GM18909 (cell line): ENCODE data around the gene TBC1D5.
A peak's percentile ranks its signal among the peaks of the same experiment; 100 is the strongest.
"Not testable (repeated sequence)": the region's sequence is repeated elsewhere in the genome, so short reads cannot be mapped to it uniquely, and the experiment has no call there.

Experiments used
- ATAC-seq: cut with Tn5 transposase; IDR thresholded peaks from one replicate; pipeline ENCODE4 v1.9.1; 2021; ENCODE audit warnings: mild to moderate bottlenecking; ENCODE audit not compliant: unreplicated experiment, poor library complexity

Gene TBC1D5

GRCh38 chr3:17431004-17431403 is 311.4 kb downstream of the TBC1D5 start:
- peak; percentile 56 for ATAC-seq

- ATAC-seq, result no peak
These were observed 311.8 kb downstream of the TBC1D5 start for GRCh38 chr3:17430582-17430981.

- no peak for ATAC-seq
These were observed 318.5 kb downstream of the TBC1D5 start for GRCh38 chr3:17423786-17424536.

GRCh38 chr3:17422636-17423035 is 319.8 kb downstream of the TBC1D5 start:
- ATAC-seq, result no peak

GRCh38 chr3:17420668-17421067 is 321.8 kb downstream of the TBC1D5 start:
- no peak for ATAC-seq

GRCh38 chr3:17412950-17413530 is 329.4 kb downstream of the TBC1D5 start:
- ATAC-seq, result peak; percentile 86

- no peak for ATAC-seq
These were observed 331.1 kb downstream of the TBC1D5 start for GRCh38 chr3:17411157-17411877.

- ATAC-seq, result no peak
These were observed 334.9 kb downstream of the TBC1D5 start for GRCh38 chr3:17407576-17407975.

GRCh38 chr3:17404548-17404947 is 337.9 kb downstream of the TBC1D5 start:
- ATAC-seq, result no peak

- no peak for ATAC-seq
These were observed 340.0 kb downstream of the TBC1D5 start for GRCh38 chr3:17402442-17402841.

- no peak for ATAC-seq
These were observed 340.5 kb downstream of the TBC1D5 start for GRCh38 chr3:17401912-17402311.

GRCh38 chr3:17399586-17399985 is 342.8 kb downstream of the TBC1D5 start:
- peak; percentile 50 for ATAC-seq

GRCh38 chr3:17398959-17399551 is 343.4 kb downstream of the TBC1D5 start:
- ATAC-seq, result peak; percentile 96

- ATAC-seq, result no peak
These were observed 346.4 kb downstream of the TBC1D5 start for GRCh38 chr3:17396036-17396435.

GRCh38 chr3:17394541-17395155 is 347.8 kb downstream of the TBC1D5 start:
- ATAC-seq, result no peak

- ATAC-seq, result not testable (repeated sequence)
These were observed 349.9 kb downstream of the TBC1D5 start for GRCh38 chr3:17392516-17392915.

GRCh38 chr3:17390785-17391184 is 351.6 kb downstream of the TBC1D5 start:
- ATAC-seq, result no peak

GRCh38 chr3:17387108-17387507 is 355.3 kb downstream of the TBC1D5 start:
- ATAC-seq, result no peak

GRCh38 chr3:17386432-17386831 is 356.0 kb downstream of the TBC1D5 start:
- no peak for ATAC-seq

- no peak for ATAC-seq
These were observed 357.7 kb downstream of the TBC1D5 start for GRCh38 chr3:17384567-17385296.
